Anterior cingulate cortex (tissue), 58 donors: ENCODE data around the gene POSTN.

Experiments used
- DNase-seq, 58 donors: peaks; one replicate each; lab custom pipeline; 2025; lab: John Stamatoyannopoulos, UW

The POSTN gene, protein sequence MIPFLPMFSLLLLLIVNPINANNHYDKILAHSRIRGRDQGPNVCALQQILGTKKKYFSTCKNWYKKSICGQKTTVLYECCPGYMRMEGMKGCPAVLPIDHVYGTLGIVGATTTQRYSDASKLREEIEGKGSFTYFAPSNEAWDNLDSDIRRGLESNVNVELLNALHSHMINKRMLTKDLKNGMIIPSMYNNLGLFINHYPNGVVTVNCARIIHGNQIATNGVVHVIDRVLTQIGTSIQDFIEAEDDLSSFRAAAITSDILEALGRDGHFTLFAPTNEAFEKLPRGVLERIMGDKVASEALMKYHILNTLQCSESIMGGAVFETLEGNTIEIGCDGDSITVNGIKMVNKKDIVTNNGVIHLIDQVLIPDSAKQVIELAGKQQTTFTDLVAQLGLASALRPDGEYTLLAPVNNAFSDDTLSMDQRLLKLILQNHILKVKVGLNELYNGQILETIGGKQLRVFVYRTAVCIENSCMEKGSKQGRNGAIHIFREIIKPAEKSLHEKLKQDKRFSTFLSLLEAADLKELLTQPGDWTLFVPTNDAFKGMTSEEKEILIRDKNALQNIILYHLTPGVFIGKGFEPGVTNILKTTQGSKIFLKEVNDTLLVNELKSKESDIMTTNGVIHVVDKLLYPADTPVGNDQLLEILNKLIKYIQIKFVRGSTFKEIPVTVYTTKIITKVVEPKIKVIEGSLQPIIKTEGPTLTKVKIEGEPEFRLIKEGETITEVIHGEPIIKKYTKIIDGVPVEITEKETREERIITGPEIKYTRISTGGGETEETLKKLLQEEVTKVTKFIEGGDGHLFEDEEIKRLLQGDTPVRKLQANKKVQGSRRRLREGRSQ

DNA sequence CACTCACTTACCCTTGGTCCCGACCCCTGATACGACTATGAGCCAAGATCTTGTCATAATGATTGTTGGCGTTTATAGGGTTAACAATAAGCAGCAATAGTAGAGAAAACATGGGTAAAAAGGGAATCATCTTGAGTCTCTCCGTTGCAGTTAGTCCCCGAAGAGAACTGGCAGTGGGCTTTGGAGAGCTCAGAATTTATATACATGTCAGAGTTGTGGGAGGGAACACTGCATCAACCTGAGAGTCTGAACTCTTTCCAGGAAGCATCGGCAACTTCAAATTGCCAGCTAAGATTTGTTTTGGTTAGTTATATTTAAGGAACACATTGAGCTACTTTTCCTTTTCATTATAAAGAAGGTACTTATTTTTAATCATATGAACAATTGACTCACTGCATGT, at the start of gene POSTN:
POSTN (minus strand) TSS at position 172 of the 400 bp plus-strand sequence; CDS start at position 130, 42 bp downstream.
- DNase-seq: no peak

DNA sequence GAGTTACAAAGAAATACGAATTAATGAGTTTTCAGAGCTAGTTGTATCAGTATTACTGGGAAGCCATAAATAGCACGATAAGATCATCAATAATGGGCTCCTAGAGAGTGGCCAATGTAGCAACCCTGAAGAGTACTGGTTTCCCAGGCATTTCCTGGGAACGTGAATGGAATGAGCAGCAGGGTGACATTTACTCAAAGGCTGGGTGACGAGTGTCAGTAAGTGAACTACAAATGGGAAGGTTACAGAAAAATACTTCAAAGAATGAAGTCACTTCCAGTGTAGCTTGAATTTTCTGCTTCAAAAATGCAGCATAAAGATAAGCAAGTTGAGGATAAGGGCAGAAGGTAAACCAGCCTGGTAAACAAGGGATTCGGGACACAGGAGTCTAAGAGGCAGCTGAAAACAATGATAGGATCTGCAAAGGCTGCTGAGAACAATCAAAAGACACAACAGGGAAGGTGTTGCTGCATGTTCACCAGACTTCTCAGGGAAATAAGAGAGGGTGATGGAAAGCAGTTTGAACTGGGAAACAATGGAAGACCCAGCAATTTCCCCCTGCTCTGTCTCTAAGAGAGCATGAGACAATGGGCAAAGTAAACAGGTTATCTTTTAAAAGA, 48.6 kb upstream of the POSTN start:
- DNase-seq: no peak

DNA sequence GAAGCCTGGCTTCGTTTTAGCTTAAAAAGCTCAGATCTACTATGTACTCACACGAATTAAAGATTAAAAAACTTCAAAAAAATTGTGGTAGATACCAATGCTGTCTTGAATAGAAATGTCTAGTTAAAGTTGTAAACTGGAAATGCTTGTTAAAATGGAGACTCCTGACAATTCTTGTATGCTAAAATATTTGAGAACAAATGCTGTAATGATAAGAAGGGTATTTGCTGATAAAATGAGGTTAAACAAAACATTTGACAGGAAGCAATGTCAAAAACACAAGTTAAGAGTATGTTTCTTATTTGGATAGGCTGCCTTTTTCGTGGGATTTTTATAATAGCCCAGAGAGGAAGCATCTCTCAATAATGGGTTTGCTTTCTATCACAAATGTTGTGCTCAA, 48.0 kb upstream of the POSTN start:
- DNase-seq: no peak

DNA sequence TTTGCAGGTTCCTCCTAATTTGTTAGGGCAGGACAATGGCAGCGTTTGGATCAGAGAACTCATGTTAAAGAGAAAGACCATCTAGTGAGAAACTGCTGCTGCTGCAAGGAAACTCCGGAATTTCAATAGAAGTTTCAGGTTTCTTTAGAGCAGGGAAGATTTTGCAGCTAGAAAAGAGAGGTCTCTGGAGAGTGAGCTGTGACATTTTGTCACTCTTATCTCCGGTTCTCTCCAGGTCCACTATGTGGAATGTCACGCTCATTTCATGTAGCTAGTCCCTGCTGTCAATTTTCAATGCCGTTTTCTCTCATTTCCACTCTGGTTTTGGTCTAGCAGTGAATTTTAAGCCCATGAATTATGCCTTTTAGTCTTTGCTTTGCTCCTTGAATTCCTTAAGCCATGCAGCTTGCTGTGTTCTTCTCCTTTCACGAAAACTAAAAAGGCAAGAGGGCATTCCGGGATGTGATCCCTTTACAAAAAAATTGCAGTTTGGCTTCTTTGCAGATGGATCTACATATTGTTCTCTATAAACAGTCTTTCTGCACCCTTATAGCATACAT, 46.7 kb upstream of the POSTN start:
- no peak for DNase-seq

DNA sequence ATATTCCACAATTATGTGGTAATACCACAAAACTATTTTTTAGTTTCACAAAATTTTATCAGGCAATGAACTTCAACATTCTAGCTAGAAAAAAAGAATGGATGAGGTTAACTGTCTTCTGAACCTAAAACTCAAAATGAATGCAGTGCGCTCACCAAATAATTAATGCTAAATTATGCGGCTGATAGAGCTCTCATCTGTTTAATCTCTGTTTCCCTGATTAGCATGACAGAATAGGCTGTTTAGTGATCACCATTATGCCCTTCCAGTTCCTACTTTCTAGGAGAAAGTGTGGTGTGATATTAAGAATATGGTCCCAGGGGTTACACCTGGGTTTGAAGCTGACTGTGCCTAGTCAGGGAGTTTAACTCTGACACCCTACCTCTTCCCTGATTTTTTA, 42.8 kb upstream of the POSTN start:
- no peak for DNase-seq

DNA sequence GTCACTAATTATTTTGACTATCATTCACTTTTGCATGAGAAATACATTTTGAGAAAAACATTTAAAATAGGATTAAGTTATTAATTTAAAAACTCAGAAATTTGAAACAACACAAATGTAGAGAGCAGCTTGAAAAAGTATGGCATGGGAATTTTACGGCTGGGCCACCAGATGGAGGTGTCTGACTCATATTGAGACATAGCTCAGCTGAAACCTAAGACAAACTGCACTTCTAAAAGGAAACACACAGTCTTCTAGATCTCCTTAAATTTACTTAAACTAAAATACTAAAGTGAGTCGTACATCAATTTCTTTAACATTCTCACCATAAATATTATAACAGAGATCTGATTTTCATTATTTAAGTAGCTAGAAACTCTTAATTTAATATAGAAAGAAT, 41.9 kb upstream of the POSTN start:
- DNase-seq: peak in 11 of 58 donors; percentile 0 to 23 (median 4)

DNA sequence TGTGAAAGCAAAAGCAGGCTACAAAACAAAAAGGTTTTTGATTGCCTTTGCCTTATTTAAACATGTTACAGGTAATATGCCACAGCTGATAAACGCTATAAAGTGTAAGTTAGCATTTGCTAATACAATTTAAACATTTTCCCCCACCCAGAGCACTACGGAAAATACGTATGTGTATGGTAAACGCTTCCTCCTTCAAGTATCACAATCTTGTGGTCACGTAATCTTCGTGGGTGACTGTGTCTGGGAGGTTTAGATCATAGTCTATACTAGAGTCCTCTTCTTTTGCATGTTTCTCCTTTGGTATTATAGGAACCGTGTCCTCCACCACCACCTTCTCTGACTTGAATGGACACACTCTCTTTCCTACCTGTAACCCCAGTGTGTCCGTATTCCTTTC, 38.1 kb upstream of the POSTN start:
- DNase-seq: no peak

DNA sequence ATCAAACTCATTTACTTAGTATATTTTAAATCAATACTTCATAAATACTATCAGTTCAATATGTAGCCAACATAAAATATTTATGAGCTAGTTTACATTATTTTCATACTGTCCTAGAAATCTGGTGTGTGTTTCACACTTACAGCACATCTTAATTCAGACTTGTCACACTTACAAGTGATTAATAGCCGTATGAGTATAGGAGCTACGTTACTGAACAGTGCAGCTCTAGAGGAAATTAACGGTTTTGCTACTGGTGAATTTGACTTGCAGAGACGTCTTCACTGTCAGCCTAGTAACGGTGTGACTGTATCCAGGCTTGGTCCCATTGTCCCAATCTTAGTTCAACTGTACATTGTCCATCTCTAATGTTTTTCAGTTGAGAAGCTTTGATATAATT, 33.7 kb upstream of the POSTN start:
- no peak for DNase-seq

DNA sequence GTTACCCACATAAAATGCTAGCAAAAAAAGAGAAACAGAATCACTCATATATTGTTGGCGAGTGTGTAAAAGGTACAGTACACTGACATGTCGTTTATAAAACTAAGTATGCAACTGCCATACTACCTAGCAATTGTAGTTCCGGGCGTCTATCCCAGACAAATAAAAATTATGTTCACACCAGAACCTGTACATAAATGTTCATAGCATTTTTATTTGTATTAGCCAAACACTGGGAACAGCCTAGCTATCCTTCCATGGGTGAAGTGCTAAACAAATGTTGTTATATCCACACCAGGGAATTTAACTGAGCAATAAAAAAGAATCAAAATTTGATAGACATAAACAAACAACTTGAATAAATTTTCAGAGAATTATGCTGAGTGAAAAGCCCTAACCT, 28.9 kb upstream of the POSTN start:
- no peak for DNase-seq

DNA sequence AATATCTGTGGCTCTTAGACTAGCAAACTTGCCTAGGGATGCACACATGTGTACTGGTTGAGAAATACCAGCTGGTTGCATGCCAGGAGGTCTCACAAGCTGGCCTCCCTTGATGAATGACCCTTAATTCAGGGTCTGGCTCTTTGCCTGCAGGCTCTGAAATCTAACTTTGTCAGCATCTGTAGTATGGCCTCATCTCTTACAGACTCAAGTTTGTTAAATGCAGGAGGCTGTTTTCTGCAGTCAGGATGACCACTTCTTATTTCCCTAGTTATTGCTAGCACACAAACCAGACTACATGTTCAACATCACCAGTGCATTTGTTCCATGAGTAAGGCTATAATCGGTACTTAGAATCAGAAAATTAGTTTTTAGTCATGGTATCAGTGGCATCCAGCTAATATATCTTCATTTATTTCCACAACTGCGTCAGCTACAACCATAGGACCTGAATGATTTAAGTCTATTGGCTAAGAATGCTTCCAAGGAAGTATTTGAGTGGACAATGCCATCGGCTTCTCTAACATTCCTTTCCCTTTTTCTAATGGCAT, 23.3 kb upstream of the POSTN start:
- DNase-seq: no peak

DNA sequence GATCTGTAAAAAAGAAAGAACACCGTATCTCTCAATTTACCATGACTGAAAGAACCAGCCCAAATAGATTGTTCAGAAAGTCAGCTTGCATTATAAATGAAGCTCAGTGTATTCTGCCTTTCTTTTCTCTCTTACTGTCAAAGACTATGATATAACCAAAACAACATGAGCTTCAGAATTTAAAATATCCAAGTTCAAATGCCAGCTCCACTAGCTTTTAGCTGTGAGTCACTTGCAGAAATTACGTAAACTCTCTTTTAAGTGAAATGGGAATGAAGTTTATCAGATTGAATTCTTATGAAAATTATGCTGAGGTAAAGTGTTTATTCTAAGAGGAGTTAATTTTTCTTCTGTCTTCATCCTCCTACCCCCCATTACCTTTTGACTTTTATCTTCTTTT, 20.0 kb upstream of the POSTN start:
- DNase-seq: no peak

DNA sequence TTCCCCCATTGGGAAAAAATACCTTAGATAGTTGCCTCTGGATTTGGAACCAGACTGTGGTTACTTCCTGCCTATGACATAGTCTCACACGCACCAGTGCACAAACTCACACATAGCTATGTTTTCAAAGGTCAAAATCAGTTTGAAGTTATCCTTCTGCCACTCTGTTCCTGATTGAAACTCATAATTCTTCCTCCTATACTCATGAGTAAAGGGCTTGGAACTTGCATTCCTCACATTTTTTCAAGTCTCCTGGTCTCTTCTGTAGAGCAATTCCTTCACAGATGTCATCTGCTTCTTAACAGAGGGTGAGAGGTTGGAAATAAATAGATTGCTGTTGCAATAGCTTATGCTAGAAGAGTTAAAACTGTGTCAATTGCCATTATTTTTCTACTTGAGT, 18.6 kb upstream of the POSTN start:
- no peak for DNase-seq

DNA sequence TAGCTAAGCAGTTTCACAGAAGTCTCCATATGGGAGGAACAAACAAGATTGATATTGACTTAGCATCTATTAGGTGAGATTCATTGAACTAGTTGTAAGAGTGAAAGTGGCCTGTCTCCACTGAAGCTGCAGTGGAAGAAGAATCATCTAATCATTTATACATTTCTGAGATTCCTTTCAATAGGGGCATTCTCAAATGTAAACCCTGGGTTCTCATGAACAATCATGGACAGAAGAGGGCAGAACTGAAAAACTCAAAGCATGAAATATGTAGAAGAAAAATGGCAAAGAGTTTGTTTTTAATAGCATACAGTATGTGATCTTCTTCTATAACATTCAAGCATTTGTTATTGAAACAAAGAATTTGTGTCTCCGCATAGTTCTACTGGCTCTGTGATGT, 17.6 kb upstream of the POSTN start:
- no peak for DNase-seq

DNA sequence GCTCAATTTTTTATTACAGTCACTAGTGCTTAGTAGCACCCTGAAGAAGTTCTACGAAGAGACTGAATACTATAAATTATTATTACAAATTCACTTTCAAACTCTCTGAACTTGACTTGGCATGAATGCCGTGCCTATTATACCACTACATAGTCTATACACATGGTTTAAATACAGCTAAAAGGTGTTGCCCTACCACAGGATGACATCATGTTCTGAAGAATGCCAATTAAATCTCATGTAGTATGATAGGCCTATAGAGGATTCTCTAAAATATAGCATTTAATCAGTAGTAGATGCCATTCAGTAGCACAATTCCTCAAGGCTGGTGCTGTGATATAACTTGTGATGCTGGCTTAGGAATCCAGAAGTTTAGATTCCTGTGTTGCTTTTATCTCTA, 16.7 kb upstream of the POSTN start:
- DNase-seq: no peak

DNA sequence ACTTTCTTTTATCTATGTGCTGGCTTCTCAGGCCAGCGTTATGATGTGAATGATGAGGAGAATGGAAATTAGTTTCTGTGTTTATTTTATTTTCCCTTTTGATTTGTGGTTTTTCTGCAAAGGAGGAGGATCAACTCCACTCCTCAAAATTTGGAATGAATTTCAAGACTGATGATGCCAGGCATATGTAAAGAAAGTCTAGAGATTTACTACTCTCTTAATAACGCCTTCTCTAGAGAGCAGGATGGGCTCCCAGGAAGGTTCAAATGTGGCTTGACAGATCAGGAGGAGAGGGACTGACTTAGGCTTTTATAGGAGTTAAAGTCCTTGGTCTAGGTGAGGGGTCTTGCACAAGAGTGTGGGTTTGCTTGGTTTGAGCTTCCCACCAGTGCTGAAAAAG, 15.1 kb upstream of the POSTN start:
- no peak for DNase-seq

DNA sequence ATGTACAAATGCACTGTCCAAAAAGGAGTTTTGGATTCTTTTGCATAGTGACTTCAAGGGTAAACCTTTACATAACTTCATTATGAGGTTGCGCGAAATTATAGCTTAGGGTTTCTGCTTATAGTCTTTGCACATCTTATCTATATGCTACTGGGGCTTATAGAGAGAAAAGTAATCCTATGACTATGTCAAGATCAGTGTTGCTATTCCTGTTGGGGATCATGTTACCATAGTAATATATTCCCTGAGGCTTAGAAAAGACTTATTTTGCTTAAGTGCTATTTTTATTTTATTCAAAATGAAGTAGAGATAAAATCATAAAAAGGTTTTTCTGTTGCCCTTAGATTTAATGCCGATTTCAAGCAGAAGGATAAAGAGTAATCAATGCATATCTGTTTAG, 14.7 kb upstream of the POSTN start:
- no peak for DNase-seq

DNA sequence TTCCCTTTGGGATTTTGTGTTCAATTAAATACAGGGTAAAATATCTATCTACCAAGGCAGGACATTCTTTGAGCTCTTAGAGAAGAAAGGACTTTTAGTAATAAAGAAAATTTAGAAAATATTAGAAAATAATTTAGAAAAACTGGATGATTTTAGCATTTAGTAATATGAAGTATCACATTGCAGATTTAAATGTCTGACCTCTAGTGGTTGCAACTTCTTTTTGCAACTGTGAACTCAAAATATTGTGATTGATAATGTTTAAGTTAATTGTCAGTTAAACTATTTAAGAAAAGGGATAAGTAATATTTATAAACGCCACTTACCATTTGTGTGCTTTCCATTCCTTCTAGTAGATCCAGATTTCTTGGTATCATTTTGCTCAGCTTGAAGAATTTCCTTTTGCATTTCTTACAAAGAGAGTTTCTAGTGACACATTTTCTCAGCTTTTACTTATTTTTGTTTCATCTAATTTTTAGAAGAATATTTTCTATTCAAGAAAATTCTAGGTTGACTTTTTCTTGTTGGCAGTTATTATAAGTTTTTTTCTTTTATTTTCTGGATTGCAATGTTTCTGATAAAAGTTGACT, 10.3 kb upstream of the POSTN start:
- DNase-seq: no peak

DNA sequence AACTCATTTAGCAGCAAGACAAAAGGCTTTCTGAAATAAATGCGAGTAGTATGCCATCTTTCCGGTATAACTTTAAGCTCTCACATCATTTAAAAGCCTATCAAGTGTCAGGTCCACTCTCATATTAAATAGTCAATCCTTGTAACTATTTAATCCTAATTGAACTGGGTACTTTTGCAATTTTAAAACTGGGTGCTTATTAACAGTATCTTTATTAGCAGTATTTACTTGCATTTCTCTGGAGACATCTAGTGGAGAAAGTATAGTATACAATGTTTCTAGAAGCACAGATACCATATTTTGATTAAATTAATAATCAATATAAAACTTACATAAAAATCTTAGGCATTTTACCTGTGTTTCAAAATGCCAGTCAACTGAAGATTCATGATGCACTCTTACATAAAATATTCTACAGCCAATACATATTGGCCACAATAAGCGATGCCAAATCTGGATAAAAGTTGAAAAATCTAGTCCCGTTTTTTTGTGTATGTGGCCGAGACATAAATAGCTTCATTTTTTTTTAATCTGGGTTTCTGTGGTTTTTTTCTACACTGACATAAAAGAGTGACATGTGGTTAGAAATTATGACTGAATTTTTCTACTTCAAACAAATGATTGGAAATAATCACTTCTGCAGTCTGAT, 4.3 kb upstream of the POSTN start:
- DNase-seq: no peak

DNA sequence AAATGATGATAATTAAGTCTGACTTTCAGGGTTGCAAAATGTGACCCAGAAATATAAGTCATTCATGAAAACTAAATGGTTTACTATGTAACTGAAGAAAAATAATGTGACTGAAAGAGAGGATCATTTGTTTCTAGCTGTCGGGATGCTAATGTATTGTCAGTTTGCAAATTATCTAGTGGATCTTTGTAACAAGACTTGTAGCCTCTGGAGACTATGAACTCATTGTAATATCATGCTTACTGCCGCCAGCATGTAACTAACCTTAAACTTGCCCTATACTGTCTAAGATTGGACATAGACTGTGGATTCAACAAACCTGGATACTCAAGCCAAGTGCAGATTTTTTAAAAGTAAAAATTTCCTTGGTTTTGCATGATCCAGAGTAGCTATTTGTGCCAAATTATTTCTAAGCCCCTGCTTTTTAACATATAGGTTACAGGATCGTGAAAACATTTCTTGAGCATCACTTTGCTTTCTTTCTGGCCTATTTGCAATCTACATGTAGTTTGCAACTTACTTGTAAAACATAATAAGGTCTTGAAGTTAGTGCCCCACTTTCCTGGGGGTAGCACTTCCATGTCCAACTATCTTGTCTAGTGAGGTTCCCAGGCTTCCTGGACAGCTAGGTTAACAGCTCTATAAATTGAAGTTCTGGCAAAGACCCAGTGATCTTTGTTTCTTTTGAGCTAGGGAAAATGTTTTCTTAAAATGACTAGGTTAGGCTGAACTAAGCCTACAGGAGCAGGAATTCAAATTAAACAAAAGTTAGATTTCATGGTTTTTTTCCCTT, 3.3 kb upstream of the POSTN start:
- DNase-seq: no peak
